HCT116 (cell line): ENCODE results near the gene MT3.

Experiments
- CTCF ChIP-seq, 3 experiments: fragments of 200-600 bp in 1 of 3; sonication (generic) in 1 of 3; IDR thresholded peaks in 2 of 3; conservative IDR thresholded peaks in 1 of 3; 2 replicates each; pipeline ENCODE4 v1.5.1; 2012 to 2017; ENCODE audit warnings: low read depth in 2 of 3, low read length in 2 of 3, antibody characterized with exemption in 1 of 3, borderline replicate concordance in 1 of 3, control low read depth in 1 of 3, mild to moderate bottlenecking in 1 of 3, mixed read lengths in 1 of 3, mixed run types in 1 of 3, moderate library complexity in 1 of 3; ENCODE audit not compliant: insufficient read depth in 1 of 3
- REST ChIP-seq: IDR thresholded peaks from 2 replicates; pipeline ENCODE4 v1.6.1; 2012; ENCODE audit warnings: low read depth

- no peak for TF ChIP-seq REST
- no peak for TF ChIP-seq CTCF (IDR thresholded peaks at IDR 0.05 in 2 of 3, conservative IDR thresholded peaks at IDR 0.05 in 1 of 3; ENCODE audit: borderline replicate concordance in 1 of 3, insufficient read depth in 1 of 3, low read depth in 2 of 3, low read length in 2 of 3)
Observed at GRCh38 chr16:56614549-56614991, 25.2 kb downstream of the MT3 start.
